ENCODE measurements around the gene SIK3. TPM values are rescaled to one million over a fixed set of nuclear protein-coding genes. Genes with fewer than 3 reads are reported as not detected.

The SIK3 gene
- total RNA-seq, 1 donor from 2014 or later = 61.0 TPM

GRCh38 chr11:116793772-116794097 lies 304.5 kb downstream of the SIK3 start:
- Mint-ChIP-seq H3K27me3 (peaks cover 13% of the 10 kb centered on the region), H3K36me3 (ENCODE audit: insufficient read depth) (no peaks in the 10 kb centered on the region), H3K9me3 (ENCODE audit: low read depth) (no peaks in the 10 kb centered on the region), H3K4me1 (ENCODE audit: low read depth) (peaks cover 8% of the 10 kb centered on the region), H3K27ac (no peak overlapping the region), H3K4me3 (ENCODE audit: low read depth) (no peak overlapping the region)
- TF ChIP-seq, protein P1, sequence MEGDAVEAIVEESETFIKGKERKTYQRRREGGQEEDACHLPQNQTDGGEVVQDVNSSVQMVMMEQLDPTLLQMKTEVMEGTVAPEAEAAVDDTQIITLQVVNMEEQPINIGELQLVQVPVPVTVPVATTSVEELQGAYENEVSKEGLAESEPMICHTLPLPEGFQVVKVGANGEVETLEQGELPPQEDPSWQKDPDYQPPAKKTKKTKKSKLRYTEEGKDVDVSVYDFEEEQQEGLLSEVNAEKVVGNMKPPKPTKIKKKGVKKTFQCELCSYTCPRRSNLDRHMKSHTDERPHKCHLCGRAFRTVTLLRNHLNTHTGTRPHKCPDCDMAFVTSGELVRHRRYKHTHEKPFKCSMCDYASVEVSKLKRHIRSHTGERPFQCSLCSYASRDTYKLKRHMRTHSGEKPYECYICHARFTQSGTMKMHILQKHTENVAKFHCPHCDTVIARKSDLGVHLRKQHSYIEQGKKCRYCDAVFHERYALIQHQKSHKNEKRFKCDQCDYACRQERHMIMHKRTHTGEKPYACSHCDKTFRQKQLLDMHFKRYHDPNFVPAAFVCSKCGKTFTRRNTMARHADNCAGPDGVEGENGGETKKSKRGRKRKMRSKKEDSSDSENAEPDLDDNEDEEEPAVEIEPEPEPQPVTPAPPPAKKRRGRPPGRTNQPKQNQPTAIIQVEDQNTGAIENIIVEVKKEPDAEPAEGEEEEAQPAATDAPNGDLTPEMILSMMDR (IDR thresholded peaks at IDR 0.05; ENCODE audit: unreplicated experiment) = no peak
- no peak for DNase-seq (ENCODE audit: low spot score, unreplicated experiment)

Other genes starting within 250 kb of the SIK3 start
- gene PAFAH1B2, start 45.9 kb upstream of the SIK3 start, total RNA-seq = 116 and 121 TPM in 2 replicates
- gene SIDT2, start 80.3 kb upstream of the SIK3 start, total RNA-seq = 44.7 and 52.6 TPM in 2 replicates
- 41.4 and 72.6 TPM in 2 replicates for gene TAGLN, start 100.9 kb upstream of the SIK3 start, total RNA-seq
- gene PCSK7, start 133.6 kb upstream of the SIK3 start, total RNA-seq = 59.4 and 62.3 TPM in 2 replicates
- 53.9 and 55.8 TPM in 2 replicates for gene RNF214, start 134.2 kb upstream of the SIK3 start, total RNA-seq
- 17.9 and 19.0 TPM in 2 replicates for gene BACE1-AS, start 192.9 kb upstream of the SIK3 start, total RNA-seq
- 68.0 and 78.2 TPM in 2 replicates for gene BACE1, start 217.8 kb upstream of the SIK3 start, total RNA-seq
- 61.3 and 66.8 TPM in 2 replicates for gene CEP164, start 229.4 kb upstream of the SIK3 start, total RNA-seq